HG03025 (cell line): Measurements from ENCODE around the gene RAB11FIP4.

Experiments
- ATAC-seq: cut with Tn5 transposase; IDR thresholded peaks from one replicate; pipeline ENCODE4 v1.9.1; 2021; ENCODE audit warnings: mild to moderate bottlenecking, moderate library complexity; ENCODE audit not compliant: unreplicated experiment, low FRiP score

Gene RAB11FIP4

GRCh38 chr17:31533546-31534155, 142.2 kb downstream of the RAB11FIP4 start:
- no peak for ATAC-seq

- ATAC-seq: no peak
These were observed 142.9 kb downstream of the RAB11FIP4 start for GRCh38 chr17:31534223-31534888.

GRCh38 chr17:31535581-31535981, 144.1 kb downstream of the RAB11FIP4 start:
- peak; percentile 61 for ATAC-seq

GRCh38 chr17:31536451-31536850, 145.0 kb downstream of the RAB11FIP4 start:
- ATAC-seq: no peak

- ATAC-seq: no peak
These were observed 146.1 kb downstream of the RAB11FIP4 start for GRCh38 chr17:31537565-31538011.

- no peak for ATAC-seq
These were observed 146.7 kb downstream of the RAB11FIP4 start for GRCh38 chr17:31538080-31538762.

GRCh38 chr17:31540602-31541307, 149.3 kb downstream of the RAB11FIP4 start:
- ATAC-seq: no peak

- no peak for ATAC-seq
These were observed 150.1 kb downstream of the RAB11FIP4 start for GRCh38 chr17:31541559-31541958.

- no peak for ATAC-seq
These were observed 152.7 kb downstream of the RAB11FIP4 start for GRCh38 chr17:31544186-31544585.

GRCh38 chr17:31546650-31547049, 155.2 kb downstream of the RAB11FIP4 start:
- no peak for ATAC-seq

GRCh38 chr17:31548709-31549108, 157.2 kb downstream of the RAB11FIP4 start:
- no peak for ATAC-seq

- peak; percentile 9 for ATAC-seq
These were observed 157.6 kb downstream of the RAB11FIP4 start for GRCh38 chr17:31549121-31549524.

GRCh38 chr17:31549525-31550388, 158.3 kb downstream of the RAB11FIP4 start:
- ATAC-seq: peak; percentile 63

GRCh38 chr17:31550389-31551056, 159.0 kb downstream of the RAB11FIP4 start:
- peak; percentile 5 for ATAC-seq

- no peak for ATAC-seq
These were observed 161.1 kb downstream of the RAB11FIP4 start for GRCh38 chr17:31552568-31552967.

GRCh38 chr17:31553506-31553905, 162.0 kb downstream of the RAB11FIP4 start:
- no peak for ATAC-seq

- ATAC-seq: no peak
These were observed 163.5 kb downstream of the RAB11FIP4 start for GRCh38 chr17:31554930-31555329.

GRCh38 chr17:31556969-31557645, 165.6 kb downstream of the RAB11FIP4 start:
- no peak for ATAC-seq
